Caki2 (cell line): ENCODE data around the gene DEFB110. TPM values are rescaled to one million over a fixed set of nuclear protein-coding genes. Genes with fewer than 3 reads are reported as not detected.

Source experiments
- DNase-seq: peaks from one replicate; pipeline ENCODE4 v3.0.0-alpha.2; 2015; ENCODE audit warnings: low read depth
- in situ Hi-C: cut with HindIII; loops from 2 replicates; pipeline ENCODE4 v1.10.0; 2016; ENCODE audit warnings: low sequenced_read_pairs, low pct_unique_long_range_greater_than_20kb, mixed read lengths
- total RNA-seq: library from RNA; depleted of rRNA; stranded (reverse); fragments of >200 nt; shearing (Covaris generic); gene quantifications from 2 replicates; pipeline ENCODE4 v1.2.3, GENCODE V29; 2014; ENCODE audit warnings: low replicate concordance; rRNA removed

Gene DEFB110
- total RNA-seq, 1 experiment from 2014 or later: not detected

DNA sequence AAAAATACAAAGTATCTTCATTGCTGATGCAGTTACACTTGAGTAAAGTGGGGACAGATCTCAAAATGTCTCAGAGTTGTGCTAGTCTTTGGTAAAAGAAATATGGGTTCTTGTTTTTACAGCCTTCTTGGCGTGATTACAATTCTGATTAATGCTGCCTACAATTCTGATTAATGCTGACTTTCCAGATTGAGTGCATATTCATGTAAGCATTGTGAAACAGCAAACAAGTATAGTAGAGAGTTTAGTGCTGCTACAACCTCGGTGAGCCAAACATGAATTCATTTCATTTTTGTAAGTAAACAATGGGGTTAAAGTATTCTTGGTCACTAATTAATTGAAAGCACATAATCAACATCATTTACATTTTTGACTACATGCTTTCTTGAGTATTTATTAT, 52.2 kb downstream of the DEFB110 start, which contains the start of gene DEFB113:
Gene DEFB113 (minus strand): TSS at position 21 of the 400 bp plus-strand sequence. CDS start 0 bp downstream, at position 21.
- in situ Hi-C loops: no loop called here
- DNase-seq: no peak

Other genes with a start within 250 kb of the DEFB110 start
- gene PGK2, start 234.7 kb downstream of the DEFB110 start, total RNA-seq: not detected in 2 replicates
- gene CRISP1, start 155.5 kb downstream of the DEFB110 start, total RNA-seq: not detected in 2 replicates
- not detected in 2 replicates for gene DEFB114, start 57.8 kb downstream of the DEFB110 start, total RNA-seq
- not detected in 2 replicates for gene DEFB113, start 52.4 kb downstream of the DEFB110 start, total RNA-seq
- gene DEFB112, start 27.9 kb upstream of the DEFB110 start, total RNA-seq: not detected in 2 replicates